Activated CD4-positive, alpha-beta T cell treated with anti-CD3 and anti-CD28 coated beads for 24 hours (primary cell): ENCODE results near the gene MCCD1.

Experiments
- DNase-seq, 2 donors: peaks; one replicate each; pipeline ENCODE4 v3.0.0-alpha.2; 2020; ENCODE audit warnings: low read depth in 2 of 2

The MCCD1 gene

DNA sequence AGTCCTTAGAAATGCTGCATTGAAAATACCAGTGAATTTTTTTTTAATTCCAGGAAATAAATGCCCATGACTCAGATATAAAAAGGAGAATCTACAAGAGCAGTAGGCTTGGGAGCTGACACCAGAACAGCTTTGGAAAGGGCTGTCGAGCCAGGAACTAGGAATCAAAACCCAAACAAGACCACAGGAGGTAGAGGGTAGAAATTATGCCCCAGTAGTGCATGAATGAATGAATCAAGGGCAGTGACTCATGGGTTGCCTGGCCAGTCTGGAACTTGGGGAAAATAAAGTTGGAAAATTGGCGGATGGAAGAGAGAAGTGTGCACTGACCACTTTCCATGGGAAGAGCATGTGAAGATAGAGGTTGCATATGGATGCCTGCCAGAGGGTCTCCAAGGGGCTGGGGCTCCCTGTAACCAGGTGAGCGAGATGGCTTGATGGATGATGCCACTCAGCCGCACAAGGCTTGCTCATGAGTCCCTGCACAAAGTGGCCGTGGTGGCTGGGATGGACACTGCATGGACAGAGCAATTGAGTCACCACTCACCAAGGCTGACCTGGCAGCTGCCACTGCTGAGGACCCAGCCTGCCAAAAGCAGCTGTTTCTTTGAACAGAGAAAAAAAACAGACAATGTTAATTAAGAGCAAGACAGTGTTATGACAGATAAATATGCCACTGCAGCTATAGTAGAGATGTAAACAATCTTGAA lies 15.2 kb upstream of the MCCD1 start:
- no peak for DNase-seq

DNA sequence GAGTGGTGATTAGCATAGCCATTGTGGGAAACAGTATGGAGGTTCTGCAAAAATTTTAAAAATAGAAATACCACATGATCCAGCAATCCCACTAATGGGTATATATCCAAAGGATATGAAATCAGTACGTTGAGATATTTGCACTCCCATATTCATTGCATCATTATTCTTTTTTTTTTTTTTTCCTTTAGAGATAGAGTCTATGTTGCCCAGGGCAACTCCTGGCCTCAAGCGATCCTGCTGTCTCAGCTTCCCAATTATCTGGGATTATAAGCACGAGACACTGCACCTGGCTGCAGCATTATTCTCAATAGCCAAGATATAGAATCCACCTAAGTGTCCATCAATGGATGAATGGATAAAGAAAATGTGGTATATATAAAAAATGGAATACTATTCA lies 6.9 kb upstream of the MCCD1 start:
- DNase-seq, result no peak

DNA sequence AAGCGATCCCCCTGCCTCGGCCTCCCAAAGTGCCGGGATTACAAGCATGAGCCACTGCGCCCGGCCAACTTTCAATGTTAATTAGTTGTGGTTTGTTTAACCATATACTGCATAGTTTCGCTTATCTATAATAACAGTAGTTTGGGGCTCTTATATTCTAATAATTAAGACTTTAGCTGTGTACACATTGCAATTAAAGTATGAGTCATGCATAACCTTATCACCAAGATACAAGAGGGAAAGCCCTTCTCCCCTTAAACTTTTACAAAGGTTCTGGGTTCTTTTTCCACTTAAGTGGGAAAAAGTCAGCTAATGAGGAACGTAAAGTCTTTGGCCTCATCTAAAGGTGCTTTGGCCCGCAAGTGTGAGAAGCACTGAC lies 3.2 kb upstream of the MCCD1 start:
- DNase-seq, result no peak

DNA sequence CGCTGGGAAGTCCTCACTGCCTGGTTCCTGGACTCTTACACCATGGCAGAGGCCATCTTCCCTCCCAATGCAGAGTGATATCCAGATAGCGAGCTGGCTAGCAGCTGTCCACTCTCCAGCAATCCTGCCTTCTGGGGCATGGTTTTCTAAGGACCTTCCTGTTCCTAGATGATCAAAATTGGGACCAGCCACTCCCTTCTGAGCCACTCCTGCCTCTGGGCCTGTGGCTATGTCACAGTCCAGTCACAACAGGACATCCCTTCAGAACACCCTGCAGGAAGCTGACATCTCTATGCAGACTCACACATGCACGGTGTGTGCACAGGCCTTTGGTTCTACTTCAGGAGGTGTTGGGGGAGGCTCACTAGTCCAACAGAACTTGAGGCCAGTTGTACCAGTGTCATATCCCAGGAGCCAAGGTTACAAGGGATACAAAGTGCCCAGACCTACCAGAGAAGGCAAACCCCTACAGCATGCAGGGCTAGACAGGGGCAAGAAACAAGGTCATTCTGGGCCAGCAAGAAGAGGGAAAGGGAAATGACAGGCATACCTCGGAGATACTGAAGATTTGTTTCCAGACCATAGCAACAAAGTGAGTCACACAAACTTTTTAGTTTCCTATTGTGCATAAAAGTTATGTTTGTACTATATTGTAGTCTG lies 2.7 kb upstream of the MCCD1 start:
- DNase-seq, result no peak

DNA sequence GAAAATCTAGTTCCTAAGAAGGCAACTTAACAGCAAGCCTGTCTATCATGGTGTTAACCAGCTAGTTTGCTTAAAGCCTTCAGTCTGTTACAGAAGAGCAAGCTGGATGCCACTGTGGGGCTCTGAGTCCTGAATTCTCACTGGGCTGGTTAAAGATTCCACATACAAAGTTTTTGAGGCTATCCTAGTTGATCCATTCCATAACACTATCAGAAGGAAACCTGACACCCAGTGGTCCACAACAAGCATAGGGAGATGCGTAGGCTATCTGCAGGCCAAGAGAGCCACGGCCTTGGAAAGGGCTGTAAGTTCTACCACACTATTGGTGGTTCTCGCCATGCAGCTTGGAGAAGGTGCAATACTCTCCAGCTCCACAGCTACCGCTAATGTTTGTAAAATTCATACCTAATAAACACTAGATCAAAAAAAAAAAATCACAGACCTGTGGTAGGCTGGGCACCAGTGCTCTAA lies 420 bp upstream of the MCCD1 start:
- no peak for DNase-seq

DNA sequence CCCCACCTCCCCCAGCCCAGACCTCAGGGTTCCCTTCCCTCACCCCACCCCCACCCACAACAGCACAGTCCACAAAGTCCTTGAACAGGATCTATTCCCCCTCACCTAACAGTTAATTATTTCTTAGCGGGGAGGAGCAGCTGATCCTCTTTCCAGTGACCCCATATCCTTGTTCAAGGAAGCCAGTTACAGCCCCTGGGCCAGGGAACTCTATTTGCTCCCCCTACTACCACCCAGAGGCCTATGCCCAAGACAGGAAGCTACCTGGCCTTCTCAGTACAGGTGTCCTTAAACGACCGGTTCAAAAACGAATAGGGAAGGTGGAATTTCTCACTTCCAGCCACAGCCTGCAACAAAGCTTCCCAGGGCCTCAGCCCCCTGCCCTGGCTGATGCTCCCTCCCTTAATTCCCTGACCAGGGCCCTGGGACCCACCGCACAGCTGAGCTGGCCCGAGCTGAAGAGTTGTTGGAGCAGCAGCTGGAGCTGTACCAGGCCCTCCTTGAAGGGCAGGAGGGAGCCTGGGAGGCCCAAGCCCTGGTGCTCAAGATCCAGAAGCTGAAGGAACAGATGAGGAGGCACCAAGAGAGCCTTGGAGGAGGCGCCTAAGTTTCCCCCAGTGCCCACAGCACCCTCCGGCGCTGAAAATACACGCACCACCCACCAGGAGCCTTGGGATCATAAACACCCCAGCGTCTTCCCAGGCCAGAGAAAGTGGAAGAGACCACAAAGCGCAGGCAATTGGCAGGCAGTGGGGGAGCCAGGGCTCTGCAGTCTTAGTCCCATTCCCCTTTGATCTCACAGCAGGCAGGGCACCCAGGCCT lies 778 bp downstream of the MCCD1 start:
- DNase-seq, result no peak

DNA sequence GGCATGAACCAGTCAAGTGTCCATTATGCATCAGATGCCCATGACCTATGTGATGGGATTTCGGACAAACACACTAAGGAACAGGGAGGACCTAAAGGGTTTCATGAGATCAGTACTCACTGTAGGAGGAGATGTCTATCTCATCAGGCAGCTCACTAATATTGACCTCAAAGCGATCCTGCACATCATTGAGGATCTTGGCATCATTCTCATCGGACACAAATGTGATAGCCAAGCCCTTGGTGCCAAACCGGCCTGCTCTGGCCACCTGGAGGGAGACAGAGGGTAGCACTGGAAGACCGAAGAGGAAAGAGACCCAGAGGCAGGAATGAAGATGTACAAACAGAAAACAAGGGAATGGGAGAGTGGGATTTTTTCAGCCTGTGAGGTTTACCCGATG lies 1.9 kb downstream of the MCCD1 start:
- no peak for DNase-seq

DNA sequence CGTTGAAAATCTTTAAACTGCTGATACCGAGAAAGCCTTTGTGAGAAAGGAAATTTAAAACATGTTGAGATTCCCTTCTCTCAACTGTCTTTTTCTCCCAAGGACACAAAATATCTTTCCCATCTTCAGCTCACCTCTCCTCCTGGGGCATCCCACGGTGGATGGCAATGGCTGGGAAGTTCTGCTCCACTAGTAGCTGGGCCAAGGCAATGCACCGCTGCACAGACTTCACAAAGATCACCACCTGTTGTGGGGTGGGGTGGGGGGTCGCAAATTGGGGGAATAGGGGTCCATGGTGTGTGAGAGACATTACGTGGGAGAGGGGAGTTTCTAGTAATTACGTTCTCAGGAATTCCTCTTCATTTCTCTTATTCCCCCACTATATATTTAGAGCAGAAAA lies 2.4 kb downstream of the MCCD1 start:
- no peak for DNase-seq

DNA sequence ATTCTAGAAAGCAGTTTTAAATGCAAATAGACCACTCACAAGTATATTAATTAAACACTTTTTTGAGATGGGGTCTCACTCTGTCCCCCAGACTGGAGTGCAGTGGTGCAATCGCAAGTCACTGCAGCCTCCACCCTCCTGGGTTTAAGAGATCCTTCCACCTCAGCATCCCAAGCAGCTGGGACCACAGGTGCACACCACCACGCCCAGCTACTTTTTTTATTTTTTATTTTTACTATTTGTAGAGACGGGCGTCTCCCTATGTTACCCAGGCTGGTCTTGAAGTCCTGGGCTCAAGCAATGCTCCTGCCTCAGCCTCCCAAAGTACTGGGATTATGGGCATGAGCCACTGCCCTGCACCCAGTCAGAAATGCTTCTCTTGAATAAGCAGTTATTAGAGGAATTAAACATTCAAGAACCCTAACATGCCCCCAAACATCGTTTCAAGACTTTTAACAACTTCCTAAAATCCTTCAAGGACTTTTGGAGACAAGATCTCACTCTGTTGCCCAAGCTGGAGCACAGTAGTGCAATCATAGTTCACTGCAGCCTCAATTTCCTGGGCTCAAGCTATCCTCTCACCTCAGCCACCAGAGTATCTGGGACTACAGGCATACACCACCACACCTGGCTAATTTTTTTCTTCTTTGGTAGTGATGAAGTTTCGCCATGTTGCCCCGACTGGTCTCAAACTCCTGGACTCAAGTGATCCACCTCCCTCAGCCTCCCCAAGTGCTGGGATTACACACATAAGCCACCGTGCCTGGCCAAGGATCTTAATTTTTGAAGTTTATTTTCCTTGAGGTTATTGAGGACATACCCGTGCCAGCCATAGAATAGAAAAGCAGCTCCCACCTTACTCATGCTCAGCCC lies 3.2 kb downstream of the MCCD1 start:
- no peak for DNase-seq

DNA sequence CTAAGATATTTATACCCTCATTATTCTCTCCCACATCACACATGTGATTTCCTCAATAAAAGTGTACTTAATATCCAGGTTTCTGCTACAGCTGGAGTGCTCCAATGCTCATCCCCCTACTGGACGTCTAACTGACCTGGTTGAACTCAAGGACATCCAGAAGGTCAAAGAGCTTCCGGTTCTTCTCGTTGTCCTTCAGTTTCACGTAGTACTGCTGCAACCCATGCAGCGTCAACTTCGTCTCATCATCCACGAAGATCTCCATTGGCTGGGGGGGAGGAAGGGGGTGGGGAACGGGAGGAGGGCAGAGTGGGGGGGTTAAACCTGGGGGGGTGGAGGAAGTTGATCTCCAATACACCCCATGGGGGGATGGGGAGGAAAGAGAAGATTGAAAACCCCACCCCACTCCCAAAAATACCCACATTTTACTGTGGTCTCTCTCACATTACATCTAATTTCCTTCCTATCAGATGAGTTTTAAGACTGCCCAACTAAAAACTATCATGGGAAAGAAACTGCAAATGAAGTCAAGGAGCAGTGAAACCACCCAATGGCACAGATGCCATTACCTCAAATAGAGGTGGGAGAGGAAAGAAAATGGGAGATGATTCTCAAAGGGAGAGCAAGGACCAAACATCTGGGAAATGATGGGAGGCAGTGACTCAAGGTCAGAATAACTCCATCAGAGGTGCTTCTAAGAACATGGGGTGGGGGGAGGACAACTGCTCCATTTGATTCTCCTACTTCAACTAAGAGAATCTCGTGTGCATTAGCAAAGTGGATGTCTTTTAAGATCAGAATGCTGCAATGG lies 4.1 kb downstream of the MCCD1 start:
- DNase-seq, result no peak

DNA sequence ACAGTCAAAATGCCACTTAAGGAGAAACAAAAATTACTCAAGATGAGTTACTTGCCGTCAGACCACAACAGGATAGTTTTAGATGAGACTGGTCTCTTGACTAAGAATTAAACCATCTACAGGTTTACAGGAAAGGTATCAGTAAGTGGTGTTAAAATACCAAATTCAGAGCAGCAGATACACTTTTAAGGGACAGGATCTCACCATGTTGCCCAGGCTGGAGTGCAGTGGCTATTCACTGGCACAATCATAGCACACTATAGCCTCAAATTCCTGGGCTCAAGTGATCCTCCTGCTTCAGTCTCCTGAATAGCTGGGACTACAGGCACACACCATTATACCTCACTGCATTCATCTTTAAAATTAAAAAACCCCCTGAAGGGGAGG lies 4.7 kb downstream of the MCCD1 start:
- no peak for DNase-seq

DNA sequence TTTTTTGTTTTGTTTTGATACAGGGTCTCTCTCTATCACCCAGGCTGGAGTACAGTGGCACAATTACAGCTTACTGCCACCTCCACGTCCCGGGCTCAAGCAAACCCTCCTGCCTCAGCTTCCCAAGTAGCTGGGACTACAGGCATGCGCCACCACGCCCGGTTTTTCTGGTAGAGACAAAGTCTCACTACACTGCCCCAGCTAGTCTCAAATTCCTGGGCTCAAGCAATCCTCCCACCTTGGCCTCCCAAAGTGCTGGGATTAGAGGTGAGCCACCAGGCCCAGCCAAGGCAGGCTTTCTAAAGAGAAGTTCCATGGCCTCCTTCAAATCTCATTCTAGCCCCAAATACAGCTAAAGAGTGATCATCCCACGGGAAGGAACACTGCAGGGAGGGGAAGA lies 5.2 kb downstream of the MCCD1 start:
- no peak for DNase-seq

DNA sequence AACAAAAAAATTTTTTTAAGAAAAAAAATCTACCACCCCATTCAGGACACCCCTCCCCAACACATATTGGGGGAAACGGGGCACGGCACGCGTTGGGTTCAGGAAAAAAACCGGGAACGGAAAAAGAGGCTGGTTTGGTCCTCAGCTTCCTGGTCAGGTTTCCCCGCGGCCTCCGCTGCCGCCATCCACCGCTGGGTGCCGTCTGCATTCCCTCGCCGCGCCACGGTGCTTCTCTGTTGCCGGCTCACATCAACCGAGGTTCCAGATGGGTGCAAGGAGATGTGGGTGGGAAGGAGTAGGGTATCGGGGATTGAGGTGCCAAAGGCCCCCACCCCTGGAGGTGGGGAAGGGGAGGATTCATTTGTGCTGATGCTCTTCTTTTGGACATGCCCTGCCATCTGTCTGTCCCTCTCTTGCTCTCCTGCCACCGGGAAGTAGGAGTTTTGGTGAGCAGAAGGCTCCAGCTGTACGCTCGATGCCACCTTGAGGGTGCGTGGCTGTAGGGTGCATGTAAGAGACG lies 5.8 kb downstream of the MCCD1 start:
- no peak for DNase-seq

DNA sequence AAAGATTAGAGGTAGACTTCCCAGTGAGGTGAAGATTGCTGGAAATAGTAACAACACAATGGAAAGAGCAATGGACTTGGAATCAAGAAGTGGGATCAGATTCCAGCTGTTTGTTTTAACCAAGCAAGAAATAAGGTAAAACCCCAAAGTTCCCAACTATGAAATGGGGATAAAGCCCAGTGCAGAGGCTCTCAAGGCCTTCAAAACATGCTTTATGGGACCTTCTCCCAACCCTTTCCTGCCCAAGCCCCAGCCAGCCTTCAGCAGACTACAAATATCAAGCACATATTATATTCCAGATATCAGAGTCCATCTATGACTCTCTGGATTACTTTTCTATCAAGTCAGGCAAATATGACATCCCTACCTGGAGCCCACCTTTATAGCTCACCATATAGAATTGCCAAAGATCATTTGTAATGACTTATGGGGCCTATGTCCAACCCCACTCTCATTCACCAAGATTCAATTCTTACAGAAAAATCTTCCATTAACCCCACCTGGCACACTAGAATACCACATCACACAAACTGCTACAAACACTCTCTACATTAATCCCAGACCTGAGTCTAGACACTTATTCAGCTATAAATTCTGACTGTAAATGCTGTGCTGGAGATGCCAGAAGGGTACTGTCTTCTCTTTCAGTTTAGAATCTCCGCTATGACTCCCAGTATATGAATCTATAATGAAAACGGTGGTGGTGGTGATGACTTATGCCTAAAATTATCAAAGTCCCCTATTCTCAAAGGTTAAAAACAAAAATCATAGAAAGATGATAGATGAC lies 7.0 kb downstream of the MCCD1 start:
- no peak for DNase-seq

DNA sequence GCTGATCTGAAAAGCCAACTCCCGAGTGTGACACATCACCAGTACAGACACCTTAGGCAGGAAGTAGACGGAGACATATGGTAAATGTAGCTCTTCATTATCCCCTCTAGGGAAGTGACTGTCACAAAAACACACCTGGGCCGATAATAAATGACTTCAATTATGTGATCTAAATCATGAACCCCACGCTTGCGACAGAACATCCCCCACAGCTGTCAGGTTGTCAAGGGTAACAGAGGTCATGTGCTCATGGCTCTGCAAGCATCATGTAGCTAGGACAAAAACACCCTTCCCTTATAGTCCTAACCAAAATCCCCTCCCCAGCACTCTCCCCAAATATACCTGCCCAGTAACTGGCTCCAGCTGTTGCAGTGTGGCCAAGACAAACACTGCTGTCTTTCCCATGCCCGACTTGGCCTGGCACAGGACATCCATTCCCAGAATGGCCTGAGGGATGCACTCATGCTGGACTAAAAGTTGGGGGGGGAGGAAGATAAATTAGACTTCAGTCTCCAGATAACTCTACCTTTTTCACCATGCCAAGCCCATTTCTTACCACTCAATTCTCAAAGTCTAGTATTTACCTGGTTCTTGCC lies 10.1 kb downstream of the MCCD1 start:
- no peak for DNase-seq

DNA sequence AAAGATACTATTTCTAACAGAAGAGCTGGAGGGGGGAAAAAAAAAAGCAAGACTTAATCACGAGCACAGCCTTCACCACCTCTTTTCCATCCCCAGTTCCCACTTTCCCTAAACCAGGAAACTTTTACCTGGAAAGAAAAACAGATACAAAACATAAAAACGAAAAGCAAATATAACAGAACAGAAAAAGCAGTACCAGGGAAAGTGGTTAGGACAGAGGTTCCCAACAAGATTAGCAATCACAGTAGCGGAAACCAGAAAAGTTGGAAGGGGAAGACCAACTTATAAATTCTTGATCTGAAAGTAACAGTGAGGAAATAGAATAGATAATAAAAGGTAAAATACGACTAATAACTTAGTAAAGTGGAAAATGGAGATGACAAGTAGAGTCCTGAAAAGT lies 11.9 kb downstream of the MCCD1 start:
- DNase-seq, result no peak

DNA sequence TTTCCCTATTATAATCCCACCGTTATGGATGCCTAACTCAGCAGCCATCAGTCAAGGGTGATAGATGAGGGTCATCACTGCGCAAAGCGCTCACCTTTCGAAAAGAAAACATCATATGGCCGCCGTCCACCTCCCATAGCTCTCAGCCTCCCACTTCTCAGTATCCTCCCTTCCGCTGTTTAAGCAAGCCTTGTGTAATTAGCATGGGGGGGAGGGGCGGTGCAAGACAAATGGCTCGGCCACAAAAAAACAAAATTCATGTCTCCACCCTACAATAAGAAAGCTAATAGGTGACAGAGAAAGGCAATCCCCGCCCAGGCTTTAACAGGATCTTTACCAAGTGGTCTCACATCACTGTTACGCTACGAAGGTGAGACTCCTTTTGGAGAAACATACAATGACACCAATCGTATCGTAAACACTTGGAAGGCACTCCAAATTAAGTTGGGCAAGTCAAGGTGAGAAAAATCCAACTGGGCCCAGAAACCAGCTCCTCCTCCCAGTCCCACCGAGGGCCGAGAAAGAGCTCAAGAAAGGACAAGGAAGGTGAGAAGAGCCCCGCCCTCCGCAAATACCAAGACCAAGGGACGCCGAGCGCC lies 12.4 kb downstream of the MCCD1 start:
- DNase-seq, result peak; percentile 41 to 46

DNA sequence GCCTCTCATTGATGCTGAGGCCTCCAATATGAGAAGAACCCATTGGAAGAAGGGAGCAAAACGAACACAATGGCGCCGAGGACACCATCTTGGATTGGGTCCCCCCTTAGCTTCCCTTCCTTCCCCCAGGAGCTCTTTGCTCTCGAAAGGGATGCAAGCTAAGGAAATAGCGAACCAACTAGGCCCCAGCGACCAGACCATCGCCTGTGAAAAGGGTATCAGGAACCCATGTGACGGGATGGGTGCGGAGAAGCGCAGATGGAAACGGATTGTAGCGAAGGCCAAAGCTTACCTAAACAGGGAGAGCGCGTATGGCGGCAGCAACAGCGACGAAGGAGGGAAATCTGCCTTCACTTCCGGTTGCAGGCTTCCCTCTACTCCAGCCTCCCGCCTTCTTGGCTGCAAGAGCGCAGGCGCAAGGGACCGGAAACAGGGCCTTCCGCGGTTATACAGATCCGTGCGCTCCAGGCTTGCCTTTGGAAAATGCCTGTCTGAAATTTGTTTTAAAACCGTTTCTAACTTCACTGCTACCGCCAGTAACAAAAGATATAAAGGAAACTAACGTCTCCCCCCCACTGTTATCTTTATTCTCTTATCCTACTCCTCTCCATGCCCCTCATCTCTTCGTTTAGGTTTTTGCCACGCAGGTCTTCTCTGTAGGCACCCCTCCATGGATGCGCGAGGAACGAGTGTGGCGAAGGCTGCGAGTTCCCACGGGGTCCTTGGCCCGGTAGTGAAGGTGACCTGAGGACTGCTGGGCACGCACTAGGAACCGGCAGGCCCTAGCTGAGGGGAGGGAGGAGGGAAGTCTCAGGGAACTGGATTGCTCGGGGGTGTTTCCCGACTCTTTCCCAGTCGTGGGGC lies 13.1 kb downstream of the MCCD1 start, which contains the start of gene DDX39B:
TSS of gene DDX39B (minus strand) at position 346 of the 864 bp plus-strand sequence. CDS start 1,471 bp downstream, outside the sequence.
- DNase-seq, result peak; percentile 85 to 88
